NK-92 (cell line): ENCODE measurements around the gene JAM3.
"Not testable (repeated sequence)": the region's sequence is repeated elsewhere in the genome, so short reads cannot be mapped to it uniquely, and the experiment has no call there.

ENCODE experiments used
- DNase-seq: peaks from one replicate; lab custom pipeline; 2025; ENCODE audit not compliant: unreplicated experiment; lab: John Stamatoyannopoulos, UW

JAM3 gene

GRCh38 chr11:134173296-134173695 lies 104.4 kb downstream of the JAM3 start:
- DNase-seq, result no peak

- DNase-seq, result no peak
Observed at GRCh38 chr11:134176284-134176683, 107.4 kb downstream of the JAM3 start.

- DNase-seq, result no peak
Observed at GRCh38 chr11:134178032-134178674, 109.3 kb downstream of the JAM3 start.

GRCh38 chr11:134181707-134182106 lies 112.8 kb downstream of the JAM3 start:
- no peak for DNase-seq

- not testable (repeated sequence) for DNase-seq
Observed at GRCh38 chr11:134188092-134188491, 119.2 kb downstream of the JAM3 start.

GRCh38 chr11:134196756-134197155 lies 127.9 kb downstream of the JAM3 start:
- no peak for DNase-seq

GRCh38 chr11:134199531-134199930 lies 130.7 kb downstream of the JAM3 start:
- no peak for DNase-seq

- no peak for DNase-seq
Observed at GRCh38 chr11:134200688-134201087, 131.8 kb downstream of the JAM3 start.
